ENCODE data around the gene GGN. TPM values are rescaled to one million over a fixed set of nuclear protein-coding genes. Genes with fewer than 3 reads are reported as not detected.

Gene GGN
- total and polyA plus RNA-seq, 9 of the 15 experiments (the other 6 are each of a cell fraction or from before 2014, with no cell fraction given), result 0.15 to 0.33 TPM; not detected in 7

DNA sequence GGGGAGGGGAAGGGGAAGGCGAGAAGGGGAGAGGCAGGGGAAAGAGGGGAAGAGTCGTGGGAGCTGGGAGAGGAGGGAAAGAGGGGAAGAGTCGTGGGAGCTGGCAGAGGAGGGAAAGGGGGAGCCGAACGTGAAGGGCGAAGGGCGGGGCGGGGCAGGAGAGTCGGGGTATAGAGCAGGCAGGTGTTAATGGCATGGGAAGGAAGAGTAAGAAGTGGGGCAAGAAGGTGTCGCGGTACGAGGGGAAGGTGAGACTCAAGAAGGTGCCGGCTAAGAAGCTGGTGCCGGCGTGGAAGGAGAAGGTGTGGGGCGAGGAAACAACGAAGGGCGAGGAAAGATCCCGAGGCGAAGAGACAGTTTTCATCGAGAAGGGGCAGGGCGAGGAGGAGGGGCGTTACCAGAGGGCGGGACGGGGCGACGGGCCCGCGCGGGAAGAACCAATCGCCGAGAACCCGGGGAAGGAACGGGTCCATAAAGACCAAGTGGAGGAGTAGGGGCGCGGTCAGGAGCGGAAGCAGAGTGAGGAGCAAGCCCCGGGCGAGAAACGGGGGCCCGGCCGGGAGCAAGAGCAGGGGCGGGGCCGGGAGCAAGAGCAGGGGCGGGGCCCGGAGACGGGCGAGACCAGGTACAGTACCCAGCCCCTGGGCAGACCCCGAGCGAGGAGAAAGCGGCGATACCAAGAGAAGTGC is 51.7 kb downstream of the GGN start (continued):
- TF ChIP-seq, protein P1, sequence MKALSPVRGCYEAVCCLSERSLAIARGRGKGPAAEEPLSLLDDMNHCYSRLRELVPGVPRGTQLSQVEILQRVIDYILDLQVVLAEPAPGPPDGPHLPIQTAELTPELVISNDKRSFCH (CRISPR knock-in tag; IDR thresholded peaks at IDR 0.05), result no peak
- TF ChIP-seq, protein P1 (tag; IDR thresholded peaks at IDR 0.05), result no peak
- TF ChIP-seq PRPF4 (IDR thresholded peaks at IDR 0.05; ENCODE audit: insufficient read depth, low read depth, low read length, poor library complexity, severe bottlenecking) (no peak), ZNF133 (CRISPR knock-in tag; IDR thresholded peaks at IDR 0.05) (no peak), DEAF1 (CRISPR knock-in tag; IDR thresholded peaks at IDR 0.05) (no peak), PHF20 (IDR thresholded peaks at IDR 0.05; ENCODE audit: partially characterized antibody) (peak; percentile 40), RBFOX2 (IDR thresholded peaks at IDR 0.05; ENCODE audit: low read depth, low read length) (peak; percentile 72), TEAD2 (tag; IDR thresholded peaks at IDR 0.05) (no peak), ZNF140 (CRISPR knock-in tag; IDR thresholded peaks at IDR 0.05) (no peak), MTA1 (IDR thresholded peaks at IDR 0.05; ENCODE audit: borderline replicate concordance) (peak; percentile 62; the same call in 1 of the 2 replicates), ZBTB17 (CRISPR knock-in tag; IDR thresholded peaks at IDR 0.05) (no peak), MYBL2 (IDR thresholded peaks at IDR 0.05; ENCODE audit: low read depth) (no peak), MYBL2 (CRISPR knock-in tag; IDR thresholded peaks at IDR 0.05; ENCODE audit: borderline replicate concordance) (no peak), KAT8 (IDR thresholded peaks at IDR 0.05; ENCODE audit: low read depth) (no peak), CBFA2T2 (conservative IDR thresholded peaks at IDR 0.05) (no peak), MTF1 (CRISPR knock-in tag; IDR thresholded peaks at IDR 0.05; ENCODE audit: borderline replicate concordance) (no peak), CC2D1A (IDR thresholded peaks at IDR 0.05) (peak; percentile 17)
- TF ChIP-seq, protein P2, sequence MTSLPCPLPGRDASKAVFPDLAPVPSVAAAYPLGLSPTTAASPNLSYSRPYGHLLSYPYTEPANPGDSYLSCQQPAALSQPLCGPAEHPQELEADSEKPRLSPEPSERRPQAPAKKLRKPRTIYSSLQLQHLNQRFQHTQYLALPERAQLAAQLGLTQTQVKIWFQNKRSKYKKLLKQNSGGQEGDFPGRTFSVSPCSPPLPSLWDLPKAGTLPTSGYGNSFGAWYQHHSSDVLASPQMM (CRISPR knock-in tag; IDR thresholded peaks at IDR 0.05), result no peak
- TF ChIP-seq, protein P3, sequence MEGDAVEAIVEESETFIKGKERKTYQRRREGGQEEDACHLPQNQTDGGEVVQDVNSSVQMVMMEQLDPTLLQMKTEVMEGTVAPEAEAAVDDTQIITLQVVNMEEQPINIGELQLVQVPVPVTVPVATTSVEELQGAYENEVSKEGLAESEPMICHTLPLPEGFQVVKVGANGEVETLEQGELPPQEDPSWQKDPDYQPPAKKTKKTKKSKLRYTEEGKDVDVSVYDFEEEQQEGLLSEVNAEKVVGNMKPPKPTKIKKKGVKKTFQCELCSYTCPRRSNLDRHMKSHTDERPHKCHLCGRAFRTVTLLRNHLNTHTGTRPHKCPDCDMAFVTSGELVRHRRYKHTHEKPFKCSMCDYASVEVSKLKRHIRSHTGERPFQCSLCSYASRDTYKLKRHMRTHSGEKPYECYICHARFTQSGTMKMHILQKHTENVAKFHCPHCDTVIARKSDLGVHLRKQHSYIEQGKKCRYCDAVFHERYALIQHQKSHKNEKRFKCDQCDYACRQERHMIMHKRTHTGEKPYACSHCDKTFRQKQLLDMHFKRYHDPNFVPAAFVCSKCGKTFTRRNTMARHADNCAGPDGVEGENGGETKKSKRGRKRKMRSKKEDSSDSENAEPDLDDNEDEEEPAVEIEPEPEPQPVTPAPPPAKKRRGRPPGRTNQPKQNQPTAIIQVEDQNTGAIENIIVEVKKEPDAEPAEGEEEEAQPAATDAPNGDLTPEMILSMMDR (IDR thresholded peaks at IDR 0.05 in 2 of 3, conservative IDR thresholded peaks at IDR 0.05 in 1 of 3; ENCODE audit: insufficient read depth in 2 of 3, low read depth in 1 of 3, low read length in 3 of 3), result no peak
- TF ChIP-seq, protein P4, sequence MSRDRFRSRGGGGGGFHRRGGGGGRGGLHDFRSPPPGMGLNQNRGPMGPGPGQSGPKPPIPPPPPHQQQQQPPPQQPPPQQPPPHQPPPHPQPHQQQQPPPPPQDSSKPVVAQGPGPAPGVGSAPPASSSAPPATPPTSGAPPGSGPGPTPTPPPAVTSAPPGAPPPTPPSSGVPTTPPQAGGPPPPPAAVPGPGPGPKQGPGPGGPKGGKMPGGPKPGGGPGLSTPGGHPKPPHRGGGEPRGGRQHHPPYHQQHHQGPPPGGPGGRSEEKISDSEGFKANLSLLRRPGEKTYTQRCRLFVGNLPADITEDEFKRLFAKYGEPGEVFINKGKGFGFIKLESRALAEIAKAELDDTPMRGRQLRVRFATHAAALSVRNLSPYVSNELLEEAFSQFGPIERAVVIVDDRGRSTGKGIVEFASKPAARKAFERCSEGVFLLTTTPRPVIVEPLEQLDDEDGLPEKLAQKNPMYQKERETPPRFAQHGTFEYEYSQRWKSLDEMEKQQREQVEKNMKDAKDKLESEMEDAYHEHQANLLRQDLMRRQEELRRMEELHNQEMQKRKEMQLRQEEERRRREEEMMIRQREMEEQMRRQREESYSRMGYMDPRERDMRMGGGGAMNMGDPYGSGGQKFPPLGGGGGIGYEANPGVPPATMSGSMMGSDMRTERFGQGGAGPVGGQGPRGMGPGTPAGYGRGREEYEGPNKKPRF (IDR thresholded peaks at IDR 0.05; ENCODE audit: low read depth, low read length), result no peak
- TF ChIP-seq, protein P5, sequence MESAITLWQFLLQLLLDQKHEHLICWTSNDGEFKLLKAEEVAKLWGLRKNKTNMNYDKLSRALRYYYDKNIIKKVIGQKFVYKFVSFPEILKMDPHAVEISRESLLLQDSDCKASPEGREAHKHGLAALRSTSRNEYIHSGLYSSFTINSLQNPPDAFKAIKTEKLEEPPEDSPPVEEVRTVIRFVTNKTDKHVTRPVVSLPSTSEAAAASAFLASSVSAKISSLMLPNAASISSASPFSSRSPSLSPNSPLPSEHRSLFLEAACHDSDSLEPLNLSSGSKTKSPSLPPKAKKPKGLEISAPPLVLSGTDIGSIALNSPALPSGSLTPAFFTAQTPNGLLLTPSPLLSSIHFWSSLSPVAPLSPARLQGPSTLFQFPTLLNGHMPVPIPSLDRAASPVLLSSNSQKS (CRISPR knock-in tag; IDR thresholded peaks at IDR 0.05), result no peak

All from K562 (cell line).